ENCODE measurements around the gene PPP3R1.

DNA sequence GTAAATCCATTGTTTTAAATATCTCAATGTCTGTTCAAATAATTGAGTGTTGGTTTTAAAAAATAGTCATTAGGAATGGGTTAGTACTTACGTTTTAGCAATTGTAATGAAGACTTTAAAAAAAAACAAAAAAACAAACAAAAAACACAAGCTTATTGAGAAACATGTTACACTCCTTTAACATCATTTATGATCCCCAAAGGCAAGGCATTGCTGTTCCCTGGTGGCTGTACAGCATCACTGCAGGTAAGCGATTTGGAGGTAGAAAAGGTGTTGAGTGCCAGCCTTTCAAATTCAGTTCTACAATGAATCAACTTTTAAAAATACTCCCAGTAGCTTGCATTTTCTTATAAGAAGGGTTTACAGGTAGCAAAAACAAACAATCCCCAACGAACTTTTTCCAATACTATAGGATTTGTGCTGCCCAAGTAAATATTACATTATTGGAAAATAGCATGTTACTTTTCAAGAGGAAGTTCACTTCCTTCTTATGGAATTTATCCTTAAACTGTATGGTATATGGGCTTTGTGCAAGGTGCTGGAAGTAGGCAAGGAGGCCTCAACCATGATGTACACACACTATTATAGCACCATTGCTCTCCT is 39.9 kb upstream of the PPP3R1 start:
- TF ChIP-seq SIN3A (IDR thresholded peaks at IDR 0.05; ENCODE audit: borderline replicate concordance, insufficient read depth, low read length) (no peak), TAF1 (IDR thresholded peaks at IDR 0.05; ENCODE audit: borderline replicate concordance, insufficient read depth, low read length) (no peak), POLR2AphosphoS5 (IDR thresholded peaks at IDR 0.05; ENCODE audit: low read depth, low read length) (no peak), FOXP2 (optimal IDR thresholded peaks at IDR 0.05; ENCODE audit: borderline replicate concordance, extremely low read depth, extremely low read length, insufficient read depth) (no peak)
- TF ChIP-seq, protein P1, sequence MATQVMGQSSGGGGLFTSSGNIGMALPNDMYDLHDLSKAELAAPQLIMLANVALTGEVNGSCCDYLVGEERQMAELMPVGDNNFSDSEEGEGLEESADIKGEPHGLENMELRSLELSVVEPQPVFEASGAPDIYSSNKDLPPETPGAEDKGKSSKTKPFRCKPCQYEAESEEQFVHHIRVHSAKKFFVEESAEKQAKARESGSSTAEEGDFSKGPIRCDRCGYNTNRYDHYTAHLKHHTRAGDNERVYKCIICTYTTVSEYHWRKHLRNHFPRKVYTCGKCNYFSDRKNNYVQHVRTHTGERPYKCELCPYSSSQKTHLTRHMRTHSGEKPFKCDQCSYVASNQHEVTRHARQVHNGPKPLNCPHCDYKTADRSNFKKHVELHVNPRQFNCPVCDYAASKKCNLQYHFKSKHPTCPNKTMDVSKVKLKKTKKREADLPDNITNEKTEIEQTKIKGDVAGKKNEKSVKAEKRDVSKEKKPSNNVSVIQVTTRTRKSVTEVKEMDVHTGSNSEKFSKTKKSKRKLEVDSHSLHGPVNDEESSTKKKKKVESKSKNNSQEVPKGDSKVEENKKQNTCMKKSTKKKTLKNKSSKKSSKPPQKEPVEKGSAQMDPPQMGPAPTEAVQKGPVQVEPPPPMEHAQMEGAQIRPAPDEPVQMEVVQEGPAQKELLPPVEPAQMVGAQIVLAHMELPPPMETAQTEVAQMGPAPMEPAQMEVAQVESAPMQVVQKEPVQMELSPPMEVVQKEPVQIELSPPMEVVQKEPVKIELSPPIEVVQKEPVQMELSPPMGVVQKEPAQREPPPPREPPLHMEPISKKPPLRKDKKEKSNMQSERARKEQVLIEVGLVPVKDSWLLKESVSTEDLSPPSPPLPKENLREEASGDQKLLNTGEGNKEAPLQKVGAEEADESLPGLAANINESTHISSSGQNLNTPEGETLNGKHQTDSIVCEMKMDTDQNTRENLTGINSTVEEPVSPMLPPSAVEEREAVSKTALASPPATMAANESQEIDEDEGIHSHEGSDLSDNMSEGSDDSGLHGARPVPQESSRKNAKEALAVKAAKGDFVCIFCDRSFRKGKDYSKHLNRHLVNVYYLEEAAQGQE (IDR thresholded peaks at IDR 0.05; ENCODE audit: insufficient read depth in 1 of 2, low read depth in 2 of 2, low read length in 2 of 2), result no peak

Measured in PFSK-1 (cell line).